H1 (cell line): ENCODE data around the gene HIC1. TPM values are rescaled to one million over a fixed set of nuclear protein-coding genes. Genes with fewer than 3 reads are reported as not detected.

Experiments
- BCL11A ChIP-seq, 2 experiments: IDR thresholded peaks; one replicate each; pipeline ENCODE4 v1.6.1; 2011; ENCODE audit warnings: low read depth in 2 of 2, low read length in 2 of 2, mild to moderate bottlenecking in 2 of 2
- CHD2 ChIP-seq: IDR thresholded peaks from 2 replicates; pipeline ENCODE4 v1.6.1; 2012; ENCODE audit warnings: low read length, improper control_type of control experiment
- CHD7 ChIP-seq: fragments of 300-600 bp; sonication (generic); IDR thresholded peaks from 2 replicates; pipeline ENCODE4 v1.7.1; 2012; ENCODE audit warnings: low read length, moderate library complexity, mild to moderate bottlenecking, inconsistent platforms; ENCODE audit not compliant: insufficient replicate concordance
- EP300 ChIP-seq, 2 experiments: IDR thresholded peaks; 1 replicate in 1 of 2; 2 replicates in 1 of 2; pipeline ENCODE4 v1.6.1; 2011 to 2012; ENCODE audit warnings: low read depth in 2 of 2, low read length in 2 of 2, mild to moderate bottlenecking in 2 of 2, borderline replicate concordance in 1 of 2, inconsistent platforms in 1 of 2, moderate library complexity in 1 of 2
- GABPA ChIP-seq: IDR thresholded peaks from 2 replicates; pipeline ENCODE4 v1.6.1; 2011; ENCODE audit warnings: mild to moderate bottlenecking, low read length, moderate library complexity, borderline replicate concordance; ENCODE audit not compliant: insufficient read depth
- KDM1A ChIP-seq: fragments of 200-600, 300-600 bp; sonication (generic); IDR thresholded peaks from 2 replicates; pipeline ENCODE4 v1.7.1; 2016; ENCODE audit warnings: mild to moderate bottlenecking, low read length, borderline replicate concordance
- KDM4A ChIP-seq: IDR thresholded peaks from one replicate; pipeline ENCODE4 v1.7.1; 2012; ENCODE audit warnings: low read depth, mild to moderate bottlenecking, moderate library complexity, low read length, inconsistent platforms; ENCODE audit not compliant: severe bottlenecking
- KDM5A ChIP-seq: fragments of 200-600 bp; IDR thresholded peaks from 2 replicates; pipeline ENCODE4 v1.7.1; 2012; ENCODE audit warnings: mild to moderate bottlenecking, low read length, inconsistent platforms, mixed read lengths
- POLR2AphosphoS5 ChIP-seq: IDR thresholded peaks from 2 replicates; pipeline ENCODE4 v1.6.1; 2011; ENCODE audit warnings: low read depth, low read length
- RXRA ChIP-seq: IDR thresholded peaks from 2 replicates; pipeline ENCODE4 v1.6.1; 2011; ENCODE audit warnings: low read depth, mild to moderate bottlenecking, low read length, moderate library complexity; ENCODE audit not compliant: insufficient read depth
- polyA plus RNA-seq, 7 experiments: library from polyadenylated mRNA; depleted of rRNA in 3 of 7; stranded (reverse) in 5 of 7; unstranded in 2 of 7; fragments of >200 nt in 5 of 7; fragments of 200-250 nt in 2 of 7; gene quantifications; 1 replicate in 5 of 7; 2 replicates in 1 of 7; 4 replicates in 1 of 7; pipeline versions ENCODE4 v1.2.1 to v1.2.3, GENCODE V29; 2011 to 2013; ENCODE audit warnings: missing spikeins in 2 of 7, mixed read lengths in 2 of 7
- total RNA-seq: library from RNA; stranded (reverse); fragmentation: NEBNext Ultra II Directional; extraction: Animal tissue kit (Norgen Biotek cat#: 25700); gene quantifications from 2 replicates; pipeline ENCODE4 v1.2.1, GENCODE V29; 2021
- TF ChIP-seq, protein P1 (sequence below): IDR thresholded peaks from 2 replicates; pipeline ENCODE4 v1.6.1; 2011; ENCODE audit warnings: low read depth, mild to moderate bottlenecking, low read length; ENCODE audit not compliant: insufficient read depth

Gene HIC1
- total and polyA plus RNA-seq, 2 of the 8 experiments (the other 6 are each of a cell fraction or from before 2014, with no cell fraction given): 0.06 to 0.09 TPM

DNA sequence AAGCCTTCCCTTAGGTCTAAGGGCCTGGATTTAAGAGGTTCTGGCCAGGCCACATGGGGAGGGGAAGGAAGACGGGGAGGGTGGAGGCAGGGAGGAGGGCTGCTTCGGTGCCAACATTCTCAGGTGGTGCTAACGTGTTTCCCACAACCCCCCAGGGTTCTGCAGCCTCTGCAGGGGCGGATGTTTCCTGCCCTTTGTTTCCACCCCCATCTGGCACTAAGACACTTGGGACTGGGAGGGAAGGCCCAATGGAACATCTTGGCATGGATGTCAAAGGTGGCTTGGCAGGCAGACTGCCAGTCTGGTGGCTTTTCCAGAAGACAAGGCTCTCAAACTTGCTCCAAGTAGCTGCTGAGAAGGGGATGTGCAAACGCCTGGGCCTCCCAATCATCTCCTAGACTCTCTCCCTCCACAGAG is 12.7 kb downstream of the HIC1 start (continued):
- TF ChIP-seq CHD7: no peak
- no peak for TF ChIP-seq CHD2
- no peak for TF ChIP-seq GABPA
- no peak for TF ChIP-seq RXRA
- no peak for TF ChIP-seq KDM5A
- no peak for TF ChIP-seq KDM4A
- TF ChIP-seq POLR2AphosphoS5: no peak
- no peak for TF ChIP-seq BCL11A (IDR thresholded peaks at IDR 0.05; ENCODE audit: low read depth in 2 of 2, low read length in 2 of 2)
- no peak for TF ChIP-seq KDM1A
- TF ChIP-seq EP300 (IDR thresholded peaks at IDR 0.05; ENCODE audit: borderline replicate concordance in 1 of 2, low read depth in 2 of 2, low read length in 2 of 2): no peak
- TF ChIP-seq, protein P1, sequence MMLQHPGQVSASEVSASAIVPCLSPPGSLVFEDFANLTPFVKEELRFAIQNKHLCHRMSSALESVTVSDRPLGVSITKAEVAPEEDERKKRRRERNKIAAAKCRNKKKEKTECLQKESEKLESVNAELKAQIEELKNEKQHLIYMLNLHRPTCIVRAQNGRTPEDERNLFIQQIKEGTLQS: no peak
